Activated B cell treated with CpG ODN at 0.5 μM for 24 hours (primary cell): ENCODE measurements around the gene FGD1. TPM values are rescaled to one million over a fixed set of nuclear protein-coding genes. Genes with fewer than 3 reads are reported as not detected.

ENCODE experiments used
- ATAC-seq: fragments of 200-7000 bp; cut with Tn5 transposase; one replicate; pipeline ENCODE4 v1.10.0; 2021; ENCODE audit warnings: low read depth, mild to moderate bottlenecking, moderate library complexity
- CTCF ChIA-PET: fragments of 350-600 bp; sonication (Branson Sonifier 250); formaldehyde crosslinking; loops from one replicate; lab custom pipeline; 2021; ENCODE audit warnings: antibody characterized with exemption; lab: Charles Lee
- POLR2A ChIA-PET: fragments of 350-600 bp; sonication (Branson Sonifier 250); formaldehyde crosslinking; loops from one replicate; lab custom pipeline; 2021; ENCODE audit warnings: antibody characterized with exemption; lab: Charles Lee
- DNase-seq: peaks from one replicate; pipeline ENCODE4 v3.0.0; 2022
- H3K27ac Mint-ChIP-seq: one replicate; pipeline ENCODE4 v1.8.0; 2020; ENCODE audit warnings: mixed read lengths
- H3K27me3 Mint-ChIP-seq: one replicate; pipeline ENCODE4 v1.8.0; 2021; ENCODE audit warnings: mixed read lengths
- H3K36me3 Mint-ChIP-seq: one replicate; pipeline ENCODE4 v1.8.0; 2021; ENCODE audit warnings: low read depth, mixed read lengths
- H3K4me1 Mint-ChIP-seq: one replicate; pipeline ENCODE4 v1.8.0; 2021; ENCODE audit warnings: mixed read lengths
- H3K4me3 Mint-ChIP-seq: one replicate; pipeline ENCODE4 v1.8.0; 2020; ENCODE audit warnings: mild to moderate bottlenecking, mixed read lengths
- H3K9me3 Mint-ChIP-seq: one replicate; pipeline ENCODE4 v1.8.0; 2020; ENCODE audit warnings: mixed read lengths
- intact Hi-C: fragments of 100-400 bp; cut with micrococcal nuclease; formaldehyde crosslinking; loops from one replicate; pipeline ENCODE4 v1.15.1; 2024
- total RNA-seq: library from RNA; stranded (reverse); gene quantifications from 2 replicates; pipeline ENCODE4 v1.2.3, GENCODE V29; 2022
- TF ChIP-seq, protein P1 (sequence below): fragments of 200-600 bp; IDR thresholded peaks from one replicate; pipeline ENCODE4 v1.8.0; 2022; ENCODE audit warnings: antibody characterized with exemption, mild to moderate bottlenecking

The FGD1 gene
- total RNA-seq, 1 donor from 2014 or later, result not detected

DNA sequence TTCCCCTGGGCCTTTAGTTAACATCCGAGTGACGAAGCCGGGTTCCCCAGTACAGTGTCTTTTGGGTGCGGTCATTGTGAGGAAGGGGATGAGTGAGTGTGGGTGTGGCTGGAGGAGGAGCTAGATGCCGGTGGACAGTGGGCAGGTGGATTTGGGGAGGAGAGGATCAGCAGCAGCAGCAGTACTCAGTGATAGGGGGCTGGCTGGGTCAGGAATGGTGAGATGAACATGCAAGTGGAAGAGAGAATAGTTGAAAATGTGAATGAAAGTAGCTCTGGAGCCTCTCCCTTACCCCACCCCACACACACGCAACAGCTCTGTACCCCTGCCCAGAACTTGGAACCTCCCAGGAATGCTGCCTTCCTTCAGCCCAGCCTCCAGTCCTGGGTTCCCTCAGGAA is 51.3 kb downstream of the FGD1 start:
- Mint-ChIP-seq H3K27ac (no peak overlapping the region), H3K9me3 (no peaks in the 10 kb centered on the region), H3K27me3 (no peaks in the 10 kb centered on the region), H3K36me3 (peaks cover 35% of the 10 kb centered on the region), H3K4me1 (peaks cover 28% of the 10 kb centered on the region), H3K4me3 (no peak overlapping the region)
- DNase-seq (no peak), ATAC-seq (no peak)
- ChIA-PET POLR2A (no interaction called here), CTCF (no interaction called here)
- TF ChIP-seq, protein P1, sequence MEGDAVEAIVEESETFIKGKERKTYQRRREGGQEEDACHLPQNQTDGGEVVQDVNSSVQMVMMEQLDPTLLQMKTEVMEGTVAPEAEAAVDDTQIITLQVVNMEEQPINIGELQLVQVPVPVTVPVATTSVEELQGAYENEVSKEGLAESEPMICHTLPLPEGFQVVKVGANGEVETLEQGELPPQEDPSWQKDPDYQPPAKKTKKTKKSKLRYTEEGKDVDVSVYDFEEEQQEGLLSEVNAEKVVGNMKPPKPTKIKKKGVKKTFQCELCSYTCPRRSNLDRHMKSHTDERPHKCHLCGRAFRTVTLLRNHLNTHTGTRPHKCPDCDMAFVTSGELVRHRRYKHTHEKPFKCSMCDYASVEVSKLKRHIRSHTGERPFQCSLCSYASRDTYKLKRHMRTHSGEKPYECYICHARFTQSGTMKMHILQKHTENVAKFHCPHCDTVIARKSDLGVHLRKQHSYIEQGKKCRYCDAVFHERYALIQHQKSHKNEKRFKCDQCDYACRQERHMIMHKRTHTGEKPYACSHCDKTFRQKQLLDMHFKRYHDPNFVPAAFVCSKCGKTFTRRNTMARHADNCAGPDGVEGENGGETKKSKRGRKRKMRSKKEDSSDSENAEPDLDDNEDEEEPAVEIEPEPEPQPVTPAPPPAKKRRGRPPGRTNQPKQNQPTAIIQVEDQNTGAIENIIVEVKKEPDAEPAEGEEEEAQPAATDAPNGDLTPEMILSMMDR, result no peak
- intact Hi-C loops, result loop anchor here (5.0 to 10.0 kb wide), 3 partner anchors 560 to 1273 kb away; partner anchors contain the start of genes APEX2 and RRAGB

DNA sequence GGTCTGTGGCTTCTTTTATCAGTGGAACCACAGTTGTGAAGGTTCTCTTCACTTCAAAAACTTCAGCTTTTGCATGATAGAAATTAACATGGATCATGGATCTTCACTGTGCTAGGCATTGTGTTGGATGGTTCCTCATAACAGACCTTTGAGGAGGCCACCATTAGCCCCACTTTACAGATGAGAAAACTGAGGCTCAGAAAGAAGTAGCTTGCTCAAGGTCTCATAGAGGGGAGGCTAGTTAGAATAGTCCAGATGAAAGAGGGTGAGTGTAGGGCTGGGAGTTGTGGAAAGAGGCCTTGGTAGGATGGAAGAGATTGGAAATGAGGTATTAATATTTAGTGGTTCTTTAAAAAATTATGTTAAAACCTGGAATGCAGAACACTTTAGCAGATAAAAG is 53.2 kb downstream of the FGD1 start:
- no peak overlapping the region for H3K27ac Mint-ChIP-seq
- no peaks in the 10 kb centered on the region for H3K27me3 Mint-ChIP-seq
- CTCF ChIA-PET, result no interaction called here
- intact Hi-C loops, result loop anchor here (5.0 to 10.0 kb wide), 3 partner anchors 562 to 1275 kb away; partner anchors contain the start of genes APEX2 and RRAGB
- DNase-seq, result no peak
- TF ChIP-seq, protein P1, result no peak
- ATAC-seq, result no peak
- H3K9me3 Mint-ChIP-seq, result no peaks in the 10 kb centered on the region
- H3K4me3 Mint-ChIP-seq, result no peak overlapping the region
- POLR2A ChIA-PET, result no interaction called here
- peaks cover 29% of the 10 kb centered on the region for H3K4me1 Mint-ChIP-seq
- peaks cover 35% of the 10 kb centered on the region for H3K36me3 Mint-ChIP-seq

DNA sequence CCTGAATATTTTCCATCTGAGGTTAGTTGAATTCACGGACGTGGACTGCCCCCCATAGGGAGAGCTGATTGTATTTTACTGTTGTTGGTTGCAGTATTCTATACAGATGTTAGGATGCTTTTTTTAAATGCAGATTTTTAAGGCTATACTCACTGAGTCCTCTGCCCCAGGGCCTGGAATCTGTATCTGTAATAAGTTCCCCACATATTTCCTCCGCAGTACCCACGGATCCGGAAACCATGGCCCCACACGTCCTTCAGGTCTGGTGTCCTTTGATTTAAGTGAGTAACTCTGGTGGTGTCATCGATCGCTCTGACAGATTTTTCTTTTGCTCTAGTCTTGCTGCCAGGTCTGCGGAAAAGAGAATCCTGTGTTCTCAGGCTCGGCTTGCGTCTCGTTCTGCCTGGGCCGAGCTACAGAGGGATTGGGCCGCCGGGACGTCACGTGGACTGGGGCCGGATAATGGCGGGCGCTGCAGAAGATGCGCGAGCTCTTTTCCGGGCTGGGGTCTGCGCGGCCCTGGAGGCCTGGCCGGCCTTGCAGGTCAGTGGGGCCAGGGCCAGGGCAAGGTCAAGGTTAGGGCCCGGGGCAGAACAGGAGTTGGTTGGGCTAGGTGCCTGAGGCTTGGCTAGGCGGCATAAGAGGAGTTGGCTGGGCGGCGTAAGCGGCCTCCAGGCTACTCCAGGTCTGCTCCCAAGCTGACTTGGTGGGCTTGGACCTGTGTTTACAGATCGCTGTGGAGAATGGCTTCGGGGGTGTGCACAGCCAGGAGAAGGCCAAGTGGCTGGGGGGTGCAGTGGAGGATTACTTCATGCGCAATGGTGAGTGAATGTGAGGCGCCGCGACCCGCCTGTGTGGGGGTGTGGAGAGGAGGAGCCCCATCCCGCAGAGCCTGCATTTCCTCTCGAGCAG is 55.8 kb downstream of the FGD1 start, which contains the start of gene TSR2:
Gene TSR2, plus strand, starts transcription at position 445 of the 912 bp plus-strand sequence. Its CDS starts 18 bp downstream, at position 463.
- CTCF ChIA-PET, result no interaction called here

DNA sequence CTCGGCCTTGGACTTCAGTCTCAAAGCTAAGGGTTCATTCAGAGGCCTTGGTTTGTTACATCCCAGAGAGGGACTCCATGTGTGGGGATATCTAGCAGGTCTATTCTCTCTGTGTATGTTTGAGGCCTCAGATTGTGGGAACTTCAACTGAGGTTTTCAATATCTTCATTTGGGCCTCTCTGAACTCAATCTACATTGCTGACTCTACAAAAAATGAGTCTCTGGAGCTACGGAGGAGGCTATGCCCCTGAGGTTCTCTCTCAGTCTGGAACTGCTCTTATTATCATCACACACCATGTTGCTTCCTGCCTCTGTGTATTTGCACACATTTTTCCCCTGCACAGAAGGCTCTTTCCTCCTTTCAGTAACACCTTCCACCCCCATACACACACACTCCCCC is 60.9 kb downstream of the FGD1 start:
- ChIA-PET POLR2A (no interaction called here), CTCF (no interaction called here)
- TF ChIP-seq, protein P1, result no peak
- Mint-ChIP-seq H3K27me3 (no peaks in the 10 kb centered on the region), H3K36me3 (no peaks in the 10 kb centered on the region), H3K4me3 (no peak overlapping the region), H3K9me3 (no peaks in the 10 kb centered on the region), H3K4me1 (peaks cover 4% of the 10 kb centered on the region), H3K27ac (no peak overlapping the region)
- DNase-seq, result no peak
- intact Hi-C loops, result no loop called here
- no peak for ATAC-seq

More for the DNA sequence above, 55.8 kb downstream of the FGD1 start, which contains the start of gene TSR2:
- TF ChIP-seq, protein P1, result no peak
- Mint-ChIP-seq H3K4me3 (peak within 1 kb of the TSS; percentile 91), H3K9me3 (no peaks in the 10 kb centered on the region), H3K4me1 (peaks cover 29% of the 10 kb centered on the region), H3K27me3 (no peaks in the 10 kb centered on the region), H3K36me3 (peaks cover 30% of the 10 kb centered on the region), H3K27ac (peak within 1 kb of the TSS; percentile 76)
- ATAC-seq, result peak; percentile 98
- intact Hi-C loops, result loop anchor here (1.0 to 10.0 kb wide), 8 partner anchors 90 to 1277 kb away; partner anchors contain the start of genes APEX2, FAM120C, GNL3L and PHF8
- POLR2A ChIA-PET, result interaction anchor here (0.7 to 2.1 kb wide), 6 partner anchors 89 to 560 kb away, joined by 3 to 11 read pairs (median 7); partner anchors contain the start of genes APEX2, FAM120C, GNL3L and PHF8
- DNase-seq, result peak; percentile 59

DNA sequence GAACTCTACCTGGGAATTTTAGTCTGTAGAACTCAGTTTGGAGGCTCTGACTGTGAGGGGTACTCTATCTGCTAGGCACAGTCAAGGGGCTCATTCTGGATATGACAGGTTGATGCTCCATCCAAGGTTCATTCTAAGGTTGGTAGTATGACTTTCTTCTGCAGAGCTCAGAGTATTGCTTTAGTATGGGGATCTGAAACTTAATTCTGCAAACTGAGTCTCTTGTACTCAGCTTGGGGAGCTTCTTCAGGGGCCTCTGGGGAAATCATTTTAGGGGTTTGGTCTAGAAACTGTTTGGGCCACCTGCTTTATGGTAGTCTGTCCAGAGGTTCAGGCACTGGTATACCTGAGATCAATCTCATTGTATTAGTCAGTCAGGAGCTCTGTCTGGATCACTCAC is 65.5 kb downstream of the FGD1 start:
- no peak overlapping the region for H3K4me3 Mint-ChIP-seq
- no peaks in the 10 kb centered on the region for H3K4me1 Mint-ChIP-seq
- no peaks in the 10 kb centered on the region for H3K9me3 Mint-ChIP-seq
- intact Hi-C loops, result no loop called here
- CTCF ChIA-PET, result no interaction called here
- DNase-seq, result no peak
- ATAC-seq, result no peak
- TF ChIP-seq, protein P1, result no peak
- POLR2A ChIA-PET, result no interaction called here
- no peaks in the 10 kb centered on the region for H3K36me3 Mint-ChIP-seq
- no peaks in the 10 kb centered on the region for H3K27me3 Mint-ChIP-seq
- no peak overlapping the region for H3K27ac Mint-ChIP-seq
